Endothelial cell (in vitro differentiated cells): ENCODE data around the gene OGT. TPM values are rescaled to one million over a fixed set of nuclear protein-coding genes. Genes with fewer than 3 reads are reported as not detected.
A peak's percentile ranks its signal among the peaks of the same experiment; 100 is the strongest.
"Not testable (repeated sequence)": the region's sequence is repeated elsewhere in the genome, so short reads cannot be mapped to it uniquely, and the experiment has no call there.

Experiments
- DNase-seq: peaks from one replicate; pipeline ENCODE4 v3.0.0; 2021; ENCODE audit warnings: low spot score
- H3K27ac Mint-ChIP-seq: one replicate; pipeline ENCODE4 v1.8.0; 2021; ENCODE audit warnings: mixed read lengths, inconsistent platforms; ENCODE audit not compliant: unreplicated experiment
- H3K27me3 Mint-ChIP-seq: one replicate; pipeline ENCODE4 v1.8.0; 2021; ENCODE audit warnings: mild to moderate bottlenecking, moderate library complexity, mixed read lengths, inconsistent platforms; ENCODE audit not compliant: unreplicated experiment
- H3K36me3 Mint-ChIP-seq: one replicate; pipeline ENCODE4 v1.8.0; 2021; ENCODE audit warnings: mild to moderate bottlenecking, low read depth, mixed read lengths, inconsistent platforms; ENCODE audit not compliant: unreplicated experiment
- H3K4me1 Mint-ChIP-seq: one replicate; pipeline ENCODE4 v1.8.0; 2021; ENCODE audit warnings: mild to moderate bottlenecking, mixed read lengths, inconsistent platforms; ENCODE audit not compliant: unreplicated experiment
- H3K4me3 Mint-ChIP-seq: one replicate; pipeline ENCODE4 v1.8.0; 2021; ENCODE audit warnings: mild to moderate bottlenecking, mixed read lengths, inconsistent platforms; ENCODE audit not compliant: unreplicated experiment
- H3K9me3 Mint-ChIP-seq: one replicate; pipeline ENCODE4 v1.8.0; 2021; ENCODE audit warnings: mixed read lengths, inconsistent platforms; ENCODE audit not compliant: unreplicated experiment
- CTCF ChIP-seq: fragments of 200-600 bp; sonication (generic); IDR thresholded peaks from one replicate; pipeline ENCODE4 v1.5.0; 2021; ENCODE audit warnings: antibody characterized with exemption; ENCODE audit not compliant: unreplicated experiment
- total RNA-seq: library from RNA; stranded (reverse); fragmentation: NEBNext Ultra II Directional; extraction: Animal tissue kit (Norgen Biotek cat#: 25700); gene quantifications from one replicate; pipeline ENCODE4 v1.2.1, GENCODE V29; 2021; ENCODE audit not compliant: unreplicated experiment

The OGT gene
- total RNA-seq, 1 donor from 2014 or later: 139 TPM

- no peak for DNase-seq
- H3K36me3 Mint-ChIP-seq: peaks cover 4% of the 10 kb centered on the region
- H3K4me1 Mint-ChIP-seq: peaks cover 11% of the 10 kb centered on the region
- H3K4me3 Mint-ChIP-seq: no peak overlapping the region
- H3K9me3 Mint-ChIP-seq: no peaks in the 10 kb centered on the region
- peaks cover 2% of the 10 kb centered on the region for H3K27me3 Mint-ChIP-seq
- H3K27ac Mint-ChIP-seq: no peak overlapping the region
- TF ChIP-seq CTCF: no peak
Observed at GRCh38 chrX:71493111-71493613, 39.7 kb upstream of the OGT start.

- H3K27me3 Mint-ChIP-seq, H3K4me3 Mint-ChIP-seq, H3K36me3 Mint-ChIP-seq, H3K9me3 Mint-ChIP-seq, H3K27ac Mint-ChIP-seq, DNase-seq: not testable (repeated sequence)
- peaks cover 11% of the 10 kb centered on the region for H3K4me1 Mint-ChIP-seq
Observed at GRCh38 chrX:71495979-71496378, 36.9 kb upstream of the OGT start.

GRCh38 chrX:71496476-71496875 is 36.4 kb upstream of the OGT start:
- peaks cover 2% of the 10 kb centered on the region for H3K27me3 Mint-ChIP-seq
- H3K4me3 Mint-ChIP-seq: no peak overlapping the region
- peak overlapping the region; percentile 54 for H3K27ac Mint-ChIP-seq
- H3K36me3 Mint-ChIP-seq: no peaks in the 10 kb centered on the region
- no peaks in the 10 kb centered on the region for H3K9me3 Mint-ChIP-seq
- no peak for TF ChIP-seq CTCF
- no peak for DNase-seq
- peaks cover 11% of the 10 kb centered on the region for H3K4me1 Mint-ChIP-seq

- not testable (repeated sequence) for H3K36me3 Mint-ChIP-seq, H3K9me3 Mint-ChIP-seq, H3K4me1 Mint-ChIP-seq, H3K27me3 Mint-ChIP-seq, DNase-seq, H3K4me3 Mint-ChIP-seq, H3K27ac Mint-ChIP-seq
Observed at GRCh38 chrX:71502080-71502479, 30.8 kb upstream of the OGT start.

- no peak overlapping the region for H3K4me3 Mint-ChIP-seq
- H3K9me3 Mint-ChIP-seq: no peaks in the 10 kb centered on the region
- no peak for TF ChIP-seq CTCF
- no peak for DNase-seq
- no peaks in the 10 kb centered on the region for H3K36me3 Mint-ChIP-seq
- H3K27ac Mint-ChIP-seq: no peak overlapping the region
- H3K4me1 Mint-ChIP-seq: no peaks in the 10 kb centered on the region
- no peaks in the 10 kb centered on the region for H3K27me3 Mint-ChIP-seq
Observed at GRCh38 chrX:71504346-71504745, 28.6 kb upstream of the OGT start.

GRCh38 chrX:71509289-71509688 is 23.6 kb upstream of the OGT start:
- Mint-ChIP-seq H3K27ac (no peak overlapping the region), H3K4me3 (no peak overlapping the region), H3K36me3 (peaks cover 6% of the 10 kb centered on the region), H3K27me3 (peaks cover 2% of the 10 kb centered on the region), H3K4me1 (no peaks in the 10 kb centered on the region), H3K9me3 (peaks cover 4% of the 10 kb centered on the region)
- TF ChIP-seq CTCF: no peak
- DNase-seq: no peak
